Measurements from ENCODE around the gene ATOSA.

Gene ATOSA

GRCh38 chr15:52709187-52709981 is 30.2 kb upstream of the ATOSA start:
- TF ChIP-seq CTCF (conservative IDR thresholded peaks at IDR 0.05; ENCODE audit: low read depth, low read length), result no peak
- H3K4me3 ChIP-seq (ENCODE audit: low read depth, low read length), result no peak overlapping the region
- DNase-seq (ENCODE audit: low read depth), result no peak

- no peak overlapping the region for H3K4me3 ChIP-seq (ENCODE audit: low read depth, low read length)
- TF ChIP-seq CTCF (conservative IDR thresholded peaks at IDR 0.05; ENCODE audit: low read depth, low read length), result no peak
- peak; percentile 22 for DNase-seq (ENCODE audit: low read depth)
Observed at GRCh38 chr15:52706091-52706490, 26.9 kb upstream of the ATOSA start.

GRCh38 chr15:52702390-52702789 is 23.2 kb upstream of the ATOSA start:
- H3K4me3 ChIP-seq (ENCODE audit: low read depth, low read length), result no peak overlapping the region
- DNase-seq (ENCODE audit: low read depth), result no peak
- TF ChIP-seq CTCF (conservative IDR thresholded peaks at IDR 0.05; ENCODE audit: low read depth, low read length), result no peak

- H3K4me3 ChIP-seq (ENCODE audit: low read depth, low read length), result no peak overlapping the region
- DNase-seq (ENCODE audit: low read depth), result no peak
- TF ChIP-seq CTCF (conservative IDR thresholded peaks at IDR 0.05; ENCODE audit: low read depth, low read length), result no peak
Observed at GRCh38 chr15:52699457-52699856, 20.3 kb upstream of the ATOSA start.

- no peak for TF ChIP-seq CTCF (conservative IDR thresholded peaks at IDR 0.05; ENCODE audit: low read depth, low read length)
- no peak overlapping the region for H3K4me3 ChIP-seq (ENCODE audit: low read depth, low read length)
- no peak for DNase-seq (ENCODE audit: low read depth)
Observed at GRCh38 chr15:52698514-52698913, 19.3 kb upstream of the ATOSA start.

GRCh38 chr15:52697051-52697450 is 17.9 kb upstream of the ATOSA start:
- no peak for TF ChIP-seq CTCF (conservative IDR thresholded peaks at IDR 0.05; ENCODE audit: low read depth, low read length)
- H3K4me3 ChIP-seq (ENCODE audit: low read depth, low read length), result no peak overlapping the region
- no peak for DNase-seq (ENCODE audit: low read depth)

- TF ChIP-seq CTCF (conservative IDR thresholded peaks at IDR 0.05; ENCODE audit: low read depth, low read length), result no peak
- no peak for DNase-seq (ENCODE audit: low read depth)
- no peak overlapping the region for H3K4me3 ChIP-seq (ENCODE audit: low read depth, low read length)
Observed at GRCh38 chr15:52695154-52695553, 16.0 kb upstream of the ATOSA start.
